A549 (cell line): ENCODE results near the gene TCF7L1. TPM values are rescaled to one million over a fixed set of nuclear protein-coding genes. Genes with fewer than 3 reads are reported as not detected.

Experiments
- ATAC-seq, 2 experiments: fragments of 200-7000 bp in 1 of 2; fragments of >200 bp in 1 of 2; cut with Nextera tagmentation in 1 of 2; cut with Tn5 transposase in 1 of 2; 3 replicates each; pipeline versions ENCODE4 v1.8.0 to v1.9.1; 2018 to 2020; ENCODE audit warnings: mild to moderate bottlenecking in 1 of 2, moderate library complexity in 1 of 2
- CTCF ChIA-PET: fragments of 300-600 bp; sonication (Branson Sonifier 250); formaldehyde crosslinking; extraction: SDS; loops from one replicate; lab custom pipeline; 2021; ENCODE audit warnings: antibody characterized with exemption, inconsistent platforms; lab: Yijun Ruan, JAX
- POLR2A ChIA-PET: fragments of 350-600 bp; formaldehyde crosslinking; extraction: SDS; loops from one replicate; lab custom pipeline; 2021; ENCODE audit warnings: antibody characterized with exemption, inconsistent platforms; lab: Yijun Ruan, JAX
- DNase-seq, 2 experiments: peaks; one replicate each; pipeline versions ENCODE4 v3.0.0 to v3.0.0-alpha.2; 2011 to 2016; ENCODE audit warnings: low read depth in 1 of 2, low spot score in 1 of 2
- FAIRE-seq: peaks from 2 replicates; lab custom pipeline; 2011; peaks lifted over from hg19 to GRCh38; lab: Jason Lieb, UNC
- H3K27ac ChIP-seq, 2 experiments: fragments of >200 bp; sonication (Bioruptor Twin); formaldehyde crosslinking; 3 replicates each; pipeline ENCODE4 v1.5.1; 2016 to 2017
- H3K4me1 ChIP-seq: fragments of >200 bp; sonication (Bioruptor Twin); formaldehyde crosslinking; 3 replicates; pipeline ENCODE4 v1.6.1; 2016
- H3K4me2 ChIP-seq: fragments of >200 bp; sonication (Bioruptor Twin); formaldehyde crosslinking; 3 replicates; pipeline ENCODE4 v1.6.1; 2016
- H3K4me3 ChIP-seq: fragments of >200 bp; sonication (Bioruptor Twin); formaldehyde crosslinking; 3 replicates; pipeline ENCODE4 v1.5.1; 2016
- H3K9me3 ChIP-seq: fragments of >200 bp; sonication (Bioruptor Twin); formaldehyde crosslinking; 3 replicates; pipeline ENCODE4 v1.6.1; 2016
- BCL3 ChIP-seq: fragments of >200 bp; sonication (Bioruptor Twin); formaldehyde crosslinking; IDR thresholded peaks from 3 replicates; pipeline ENCODE4 v1.6.1; 2016
- CTCF ChIP-seq: fragments of >200 bp; sonication (Bioruptor Twin); formaldehyde crosslinking; IDR thresholded peaks from 3 replicates; pipeline ENCODE4 v1.5.1; 2016
- EHMT2 ChIP-seq: fragments of 200-600 bp; sonication (generic); IDR thresholded peaks from 2 replicates; pipeline ENCODE4 v1.6.1; 2016; ENCODE audit warnings: antibody characterized with exemption, low read depth, mild to moderate bottlenecking, moderate library complexity
- EP300 ChIP-seq, 2 experiments: fragments of >200 bp; sonication (Bioruptor Twin); formaldehyde crosslinking; IDR thresholded peaks; 2 replicates in 1 of 2; 3 replicates in 1 of 2; pipeline ENCODE4 v1.6.1; 2016 to 2017
- FOXS1 ChIP-seq: fragments of 250-450 bp; sonication (Bioruptor Pico); IDR thresholded peaks from 2 replicates; pipeline ENCODE4 v1.5.0; 2020; ENCODE audit warnings: mild to moderate bottlenecking, moderate library complexity
- HMGXB4 ChIP-seq: fragments of 250-450 bp; sonication (Bioruptor Pico); IDR thresholded peaks from 2 replicates; pipeline ENCODE4 v1.5.0; 2021; ENCODE audit warnings: mild to moderate bottlenecking, moderate library complexity, borderline replicate concordance
- HOXB13 ChIP-seq: fragments of 250-450 bp; sonication (Bioruptor Pico); IDR thresholded peaks from 2 replicates; pipeline ENCODE4 v1.5.0; 2020; ENCODE audit warnings: low read depth, mild to moderate bottlenecking, moderate library complexity
- JUNB ChIP-seq: fragments of >200 bp; sonication (Bioruptor Twin); formaldehyde crosslinking; IDR thresholded peaks from 2 replicates; pipeline ENCODE4 v1.6.1; 2016
- KDM5A ChIP-seq: fragments of 200-600 bp; sonication (generic); IDR thresholded peaks from 2 replicates; pipeline ENCODE4 v1.6.1; 2016; ENCODE audit warnings: antibody characterized with exemption, mild to moderate bottlenecking
- MAX ChIP-seq: IDR thresholded peaks from 2 replicates; pipeline ENCODE4 v1.6.1; 2012
- NFE2L2 ChIP-seq: fragments of 150-350 bp; conservative IDR thresholded peaks from 2 replicates; pipeline ENCODE4 v1.6.1; 2014; ENCODE audit warnings: low read length
- POLR2A ChIP-seq: IDR thresholded peaks from 2 replicates; pipeline ENCODE4 v1.6.1; 2012; ENCODE audit warnings: mild to moderate bottlenecking, low read length
- RAD21 ChIP-seq, 2 experiments: fragments of >200 bp in 1 of 2; sonication (Bioruptor Twin) in 1 of 2; formaldehyde crosslinking in 1 of 2; IDR thresholded peaks in 1 of 2; conservative IDR thresholded peaks in 1 of 2; 2 replicates in 1 of 2; 3 replicates in 1 of 2; pipeline ENCODE4 v1.6.1; 2012 to 2018; ENCODE audit warnings: inconsistent platforms in 1 of 2
- SMC3 ChIP-seq: fragments of >200 bp; sonication (Bioruptor Twin); formaldehyde crosslinking; IDR thresholded peaks from 3 replicates; pipeline ENCODE4 v1.6.1; 2018; ENCODE audit warnings: inconsistent platforms
- USF2 ChIP-seq: fragments of 450-650 bp; IDR thresholded peaks from 2 replicates; pipeline ENCODE4 v1.6.1; 2014; ENCODE audit warnings: antibody characterized with exemption
- ZFP36 ChIP-seq: fragments of 450-650 bp; IDR thresholded peaks from 2 replicates; pipeline ENCODE4 v1.6.1; 2014; ENCODE audit warnings: borderline replicate concordance; ENCODE audit not compliant: partially characterized antibody
- WGBS: methylation state at CpG from one replicate; pipeline ENCODE4 v1.1.6; 2017; ENCODE audit errors: missing lambda C conversion rate; 5-methylcytosine and 5-hydroxymethylcytosine counted together
- polyA plus RNA-seq, 4 experiments: library from polyadenylated mRNA; depleted of rRNA in 3 of 4; stranded (reverse); fragments of >200 nt; fragmentation: RNase III in 1 of 4; extraction: RNeasy Plus Mini Kit Qiagen cat#74134 plus additional on column Dnase treatment in 1 of 4; gene quantifications; 2 replicates in 3 of 4; 3 replicates in 1 of 4; pipeline ENCODE4 v1.2.3, GENCODE V29; 2011 to 2017

Gene TCF7L1
- polyA plus RNA-seq, 2 of the 4 experiments (the other 2 are of a cell fraction) = 0.68 to 4.4 TPM

- no peak for ATAC-seq
- TF ChIP-seq ZFP36 (no peak), RAD21 (conservative IDR thresholded peaks at IDR 0.05 in 1 of 2, IDR thresholded peaks at IDR 0.05 in 1 of 2) (no peak), CTCF (no peak), HOXB13 (CRISPR knock-in tag) (no peak), POLR2A (no peak), HMGXB4 (CRISPR knock-in tag) (no peak), BCL3 (no peak), NFE2L2 (no peak), KDM5A (no peak), SMC3 (no peak), MAX (no peak), USF2 (no peak), FOXS1 (CRISPR knock-in tag) (no peak)
- no peak for FAIRE-seq
- ChIA-PET POLR2A (no interaction called here), CTCF (interaction anchor here (1.1 to 2.3 kb wide), 5 partner anchors 11 to 171 kb away, joined by 3 to 8 read pairs (median 4); no protein-coding TSS in a partner anchor)
- Histone ChIP-seq H3K4me2 (no peak overlapping the region), H3K27ac (no peak overlapping the region), H3K4me1 (no peaks in the 10 kb centered on the region), H3K4me3 (no peak overlapping the region), H3K9me3 (no peaks in the 10 kb centered on the region)
- WGBS = 36% methylated on average over 2 of the region's 2 CpGs
- no peak for DNase-seq
Observed at GRCh38 chr2:85114586-85115330, 18.4 kb upstream of the TCF7L1 start.

- FAIRE-seq (no peak), ATAC-seq (no peak), DNase-seq (no peak)
- ChIA-PET CTCF (interaction anchor here (1.0 to 1.2 kb wide), 3 partner anchors 9 to 50 kb away, joined by 3 to 5 read pairs (median 3); no protein-coding TSS in a partner anchor), POLR2A (no interaction called here)
- Histone ChIP-seq H3K4me2 (no peak overlapping the region), H3K4me1 (no peaks in the 10 kb centered on the region), H3K9me3 (no peaks in the 10 kb centered on the region), H3K27ac (no peak overlapping the region), H3K4me3 (no peak overlapping the region)
- WGBS = 61% methylated on average over 3 of the region's 3 CpGs
- TF ChIP-seq EHMT2 = no peak
- TF ChIP-seq BCL3 = no peak
- TF ChIP-seq KDM5A = no peak
- TF ChIP-seq EP300 (IDR thresholded peaks at IDR 0.05) = no peak
- no peak for TF ChIP-seq JUNB
Observed at GRCh38 chr2:85116207-85116606, 17.0 kb upstream of the TCF7L1 start.
